Lung (tissue), 12 donors: ENCODE data around the gene GNG7. TPM values are rescaled to one million over a fixed set of nuclear protein-coding genes. Genes with fewer than 3 reads are reported as not detected.

Source experiments
- ATAC-seq: fragments of 200-7000 bp; cut with Tn5 transposase; one replicate; pipeline ENCODE4 v1.9.1; 2020; ENCODE audit warnings: moderate number of reproducible peaks; ENCODE audit not compliant: insufficient read depth, low FRiP score
- DNase-seq, 3 donors: peaks; one replicate each; pipeline ENCODE4 v3.0.0-alpha.2; 2013 to 2017
- H3K27ac ChIP-seq, 2 donors: one replicate each; pipeline ENCODE4 v1.5.1; 2013; ENCODE audit warnings: mild to moderate bottlenecking in 2 of 2, moderate library complexity in 2 of 2, control low read depth in 1 of 2, inconsistent platforms in 1 of 2, low read depth in 1 of 2, low read length in 1 of 2
- H3K27me3 ChIP-seq, 3 donors: one replicate each; pipeline ENCODE4 v1.5.1; 2013; ENCODE audit warnings: low read length in 2 of 3; ENCODE audit not compliant: control insufficient read depth in 3 of 3, insufficient read depth in 3 of 3
- H3K36me3 ChIP-seq, 4 donors: one replicate each; pipeline ENCODE4 v1.5.1; 2013; ENCODE audit warnings: low read length in 4 of 4, mild to moderate bottlenecking in 1 of 4, moderate library complexity in 1 of 4; ENCODE audit not compliant: control insufficient read depth in 4 of 4, insufficient read depth in 4 of 4
- H3K4me1 ChIP-seq, 5 donors: one replicate each; pipeline ENCODE4 v1.5.1; 2013; ENCODE audit warnings: low read length in 5 of 5, mild to moderate bottlenecking in 2 of 5, moderate library complexity in 1 of 5; ENCODE audit not compliant: control insufficient read depth in 5 of 5, insufficient read depth in 5 of 5
- H3K4me3 ChIP-seq: one replicate; pipeline ENCODE4 v1.5.1; 2013; ENCODE audit warnings: mild to moderate bottlenecking, control low read depth, moderate library complexity
- H3K9ac ChIP-seq, 2 donors: one replicate each; pipeline ENCODE4 v1.5.1; 2013; ENCODE audit warnings: low read length in 2 of 2, control low read depth in 1 of 2; ENCODE audit not compliant: insufficient read depth in 1 of 2
- H3K9me3 ChIP-seq, 4 donors: one replicate each; pipeline ENCODE4 v1.5.1; 2013; ENCODE audit warnings: low read length in 3 of 4, mild to moderate bottlenecking in 1 of 4, moderate library complexity in 1 of 4; ENCODE audit not compliant: control insufficient read depth in 4 of 4, insufficient read depth in 3 of 4
- WGBS, 2 donors: extraction: QIAGEN DNeasy Blood & Tissue Kit; methylation state at CpG; one replicate each; pipeline ENCODE4 v1.1.7; 2013; 5-methylcytosine and 5-hydroxymethylcytosine counted together
- polyA plus RNA-seq, 2 donors: library from polyadenylated mRNA; stranded (reverse); fragments of 200-250 nt; gene quantifications; one replicate each; pipeline ENCODE4 v1.2.1, GENCODE V29; 2013
- total RNA-seq, 2 donors: library from RNA; depleted of rRNA in 1 of 2; stranded (reverse); fragments of >200 nt in 1 of 2; gene quantifications; one replicate each; pipeline ENCODE4 v1.2.1, GENCODE V29; 2014 to 2021
- TF ChIP-seq, protein P1 (sequence below): IDR thresholded peaks from 2 replicates; pipeline ENCODE4 v1.5.1; 2012; ENCODE audit warnings: mild to moderate bottlenecking; ENCODE audit errors: control extremely low read depth, extremely low read depth
- donor health status: control.
- donor health status: control.
- donor health status: Bipolar disorder and iron deficiency.
- donor health status: healthy.
- donor health status: DM: yes; HTN: yes; CAD: no.

GNG7 gene
- total and polyA plus RNA-seq, 4 donors: 1.6 to 4.5 (median 2.8) TPM

DNA sequence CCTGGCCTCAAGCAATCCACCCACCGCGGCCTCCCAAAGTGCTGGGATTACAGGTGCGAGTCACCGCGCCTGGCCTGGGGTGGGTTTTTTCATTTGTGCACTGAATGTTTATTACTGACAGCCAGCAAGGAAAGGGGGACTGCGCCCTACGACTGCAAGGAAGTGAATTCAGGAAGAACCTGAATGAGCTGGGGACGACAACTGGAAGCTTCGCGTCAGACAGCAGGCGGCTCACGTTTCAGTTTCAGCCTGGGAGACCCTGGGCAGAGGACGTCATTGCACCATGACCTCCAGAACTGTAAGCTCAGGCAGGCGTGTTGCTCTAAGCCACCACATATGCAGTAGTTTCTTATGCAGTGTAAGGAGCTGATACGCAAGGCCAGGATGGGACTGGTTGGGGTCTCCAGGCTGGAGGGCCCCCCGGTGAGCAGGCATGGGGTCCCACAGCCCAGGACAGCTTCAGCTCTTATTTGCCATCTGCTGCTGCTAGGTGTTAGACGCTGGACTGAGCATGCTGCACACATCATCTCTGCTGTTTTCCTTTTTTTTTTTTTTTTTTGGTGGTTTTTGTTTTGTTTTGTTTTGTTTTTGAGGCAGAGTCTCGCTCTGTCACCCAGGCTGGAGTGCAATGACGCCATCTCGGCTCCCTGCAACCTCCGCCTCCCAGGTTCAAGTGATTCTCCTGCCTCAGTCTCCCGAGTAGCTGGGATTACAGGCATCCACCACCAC, 160.0 kb downstream of the GNG7 start:
- H3K27ac ChIP-seq: peak overlapping the region; percentile 90 to 96
- WGBS, 2 donors: 59 to 66% methylated on average over 22 of the region's 22 CpGs
- no peaks in the 10 kb centered on the region for H3K36me3 ChIP-seq
- peaks cover 0 to 33% (median 14%) of the 10 kb centered on the region in 5 donors for H3K4me1 ChIP-seq
- H3K9ac ChIP-seq: no peak overlapping the region
- ATAC-seq (no peak), DNase-seq (peak in 1 of 3 donors; percentile 33)
- TF ChIP-seq, protein P1, sequence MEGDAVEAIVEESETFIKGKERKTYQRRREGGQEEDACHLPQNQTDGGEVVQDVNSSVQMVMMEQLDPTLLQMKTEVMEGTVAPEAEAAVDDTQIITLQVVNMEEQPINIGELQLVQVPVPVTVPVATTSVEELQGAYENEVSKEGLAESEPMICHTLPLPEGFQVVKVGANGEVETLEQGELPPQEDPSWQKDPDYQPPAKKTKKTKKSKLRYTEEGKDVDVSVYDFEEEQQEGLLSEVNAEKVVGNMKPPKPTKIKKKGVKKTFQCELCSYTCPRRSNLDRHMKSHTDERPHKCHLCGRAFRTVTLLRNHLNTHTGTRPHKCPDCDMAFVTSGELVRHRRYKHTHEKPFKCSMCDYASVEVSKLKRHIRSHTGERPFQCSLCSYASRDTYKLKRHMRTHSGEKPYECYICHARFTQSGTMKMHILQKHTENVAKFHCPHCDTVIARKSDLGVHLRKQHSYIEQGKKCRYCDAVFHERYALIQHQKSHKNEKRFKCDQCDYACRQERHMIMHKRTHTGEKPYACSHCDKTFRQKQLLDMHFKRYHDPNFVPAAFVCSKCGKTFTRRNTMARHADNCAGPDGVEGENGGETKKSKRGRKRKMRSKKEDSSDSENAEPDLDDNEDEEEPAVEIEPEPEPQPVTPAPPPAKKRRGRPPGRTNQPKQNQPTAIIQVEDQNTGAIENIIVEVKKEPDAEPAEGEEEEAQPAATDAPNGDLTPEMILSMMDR: no peak
- H3K9me3 ChIP-seq: no peaks in the 10 kb centered on the region
- no peaks in the 10 kb centered on the region for H3K27me3 ChIP-seq
- H3K4me3 ChIP-seq: no peak overlapping the region

DNA sequence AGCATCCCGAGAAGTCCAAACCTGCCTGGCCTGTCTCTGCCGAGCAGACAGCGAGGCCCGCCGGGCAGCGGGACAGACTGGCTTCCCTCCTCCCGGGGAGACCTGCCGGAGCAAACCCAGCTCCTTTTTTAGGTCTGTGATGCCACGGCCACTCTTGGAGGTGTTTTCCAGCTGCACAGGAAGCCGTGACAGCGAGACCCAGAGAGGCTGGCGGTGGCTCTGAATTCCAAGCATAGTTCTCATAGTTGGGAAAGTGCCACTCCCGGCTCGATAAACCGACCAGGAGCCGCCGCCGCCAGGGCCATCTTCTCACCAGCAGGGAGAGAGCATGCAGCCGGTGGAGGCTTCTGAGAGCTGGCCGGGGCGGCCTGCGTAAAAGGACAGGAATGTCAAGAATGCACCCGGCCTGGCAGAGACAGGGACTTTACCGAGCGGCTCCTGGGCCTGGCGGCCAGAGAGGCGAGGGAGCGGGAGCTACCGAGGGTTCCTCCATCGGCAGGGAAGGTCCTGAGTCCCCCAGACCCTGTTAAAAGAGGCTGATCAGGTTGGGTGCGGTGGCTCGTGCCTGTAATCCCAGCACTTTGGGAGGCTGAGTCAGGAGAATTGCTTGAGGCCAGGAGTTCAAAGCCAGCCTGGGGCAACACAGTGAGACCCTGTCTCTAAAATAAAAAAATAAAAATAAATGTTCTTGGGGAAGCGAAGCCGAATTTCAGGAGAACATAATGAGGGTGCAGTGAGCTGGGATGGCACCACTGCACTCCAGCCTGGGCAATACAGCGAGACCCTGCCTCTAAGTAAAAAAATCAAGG, 161.6 kb downstream of the GNG7 start:
- ATAC-seq (peak; percentile 79), DNase-seq (peak; percentile 88 to 94 (median 88))
- no peaks in the 10 kb centered on the region for H3K9me3 ChIP-seq
- H3K4me1 ChIP-seq: peaks cover 0 to 26% (median 11%) of the 10 kb centered on the region in 5 donors
- no peak overlapping the region for H3K4me3 ChIP-seq
- 39 to 71% methylated on average over 35 of the region's 35 CpGs for WGBS, 2 donors
- TF ChIP-seq, protein P1: no peak
- H3K9ac ChIP-seq: no peak overlapping the region
- no peaks in the 10 kb centered on the region for H3K36me3 ChIP-seq
- peak overlapping the region; percentile 79 to 97 for H3K27ac ChIP-seq
- H3K27me3 ChIP-seq: no peaks in the 10 kb centered on the region

DNA sequence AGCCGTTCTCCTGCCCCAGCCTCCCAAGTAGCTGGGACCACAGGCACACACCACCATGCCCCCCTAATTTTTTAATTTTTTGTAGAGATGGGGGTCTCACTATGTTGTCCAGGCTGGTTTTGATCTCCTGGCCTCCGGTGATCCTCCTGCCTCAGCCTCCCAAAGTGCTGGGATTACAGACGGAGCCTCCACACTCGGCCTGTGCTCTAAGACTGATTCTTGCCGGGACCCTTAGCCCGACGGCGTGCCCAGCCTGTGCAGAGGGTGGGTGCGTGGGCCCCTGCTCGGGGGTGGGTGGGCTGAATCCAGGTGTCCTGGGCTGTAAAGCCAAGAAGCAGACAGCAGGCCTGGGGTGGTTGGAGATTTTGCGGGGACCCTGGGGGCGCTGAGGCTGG, 162.2 kb downstream of the GNG7 start:
- ATAC-seq: no peak
- Histone ChIP-seq H3K27me3 (no peaks in the 10 kb centered on the region), H3K36me3 (no peaks in the 10 kb centered on the region), H3K4me1 (peaks cover 0 to 26% (median 9%) of the 10 kb centered on the region in 5 donors), H3K9ac (no peak overlapping the region), H3K4me3 (no peak overlapping the region), H3K27ac (peak overlapping the region; percentile 58 to 97), H3K9me3 (no peaks in the 10 kb centered on the region)
- 80 to 95% methylated on average over 12 of the region's 12 CpGs for WGBS, 2 donors
- TF ChIP-seq, protein P1: no peak
- DNase-seq: no peak
